ENCODE data around the gene TMEM200B.
"Not testable (repeated sequence)": the region's sequence is repeated elsewhere in the genome, so short reads cannot be mapped to it uniquely, and the experiment has no call there.

The TMEM200B gene

DNA sequence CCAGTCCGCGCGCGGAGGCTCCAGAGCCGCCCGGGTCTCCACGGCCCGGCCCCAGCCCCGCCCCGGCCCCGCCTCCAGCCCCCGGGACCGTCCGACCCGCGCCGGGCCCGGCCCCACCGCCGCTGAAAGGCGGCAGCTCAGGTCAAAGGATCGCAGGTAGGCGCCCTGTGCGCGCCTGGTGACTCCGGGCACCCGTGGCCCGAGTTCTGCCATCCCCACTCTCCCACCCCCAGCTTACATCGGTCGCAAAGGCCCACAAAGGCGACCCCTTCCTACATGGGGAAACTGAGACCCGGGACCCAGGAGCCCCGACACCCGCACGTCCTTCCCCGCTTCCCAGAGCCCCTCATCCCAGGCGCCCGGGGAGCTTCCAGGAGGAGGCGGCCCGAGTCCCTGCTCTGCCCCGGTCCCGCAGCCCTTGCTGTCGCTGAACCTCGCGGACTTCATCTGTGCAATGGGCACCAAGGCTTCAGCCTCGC, at the start of gene TMEM200B:
TSS of gene TMEM200B (minus strand) at position 17 of the 479 bp plus-strand sequence. CDS start 2,075 bp downstream, outside the sequence.
- DNase-seq, result no peak

DNA sequence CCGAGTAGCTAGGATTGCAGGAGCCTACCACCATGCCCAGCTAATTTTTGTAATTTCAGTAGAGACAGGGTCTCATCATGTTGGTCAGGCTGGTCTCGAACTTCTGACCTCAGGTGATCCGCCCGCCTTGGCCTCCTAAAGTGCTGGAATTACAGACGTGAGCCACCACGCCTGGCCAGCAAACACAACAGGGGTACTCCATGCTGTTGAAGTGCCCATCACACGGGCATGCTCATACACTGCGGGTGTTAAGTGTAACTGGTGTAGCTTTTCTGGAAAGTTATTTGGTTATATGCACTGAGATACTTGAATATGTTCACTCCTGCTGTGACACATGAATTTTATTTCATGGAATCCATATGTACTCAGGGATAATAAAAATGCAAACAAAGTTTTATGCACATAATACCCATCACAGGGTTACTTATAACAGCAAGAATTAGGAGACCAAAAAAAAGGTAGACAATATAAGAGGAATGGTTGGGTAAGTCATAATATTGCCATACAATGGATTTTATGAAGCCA, 48.8 kb upstream of the TMEM200B start:
- no peak for DNase-seq

DNA sequence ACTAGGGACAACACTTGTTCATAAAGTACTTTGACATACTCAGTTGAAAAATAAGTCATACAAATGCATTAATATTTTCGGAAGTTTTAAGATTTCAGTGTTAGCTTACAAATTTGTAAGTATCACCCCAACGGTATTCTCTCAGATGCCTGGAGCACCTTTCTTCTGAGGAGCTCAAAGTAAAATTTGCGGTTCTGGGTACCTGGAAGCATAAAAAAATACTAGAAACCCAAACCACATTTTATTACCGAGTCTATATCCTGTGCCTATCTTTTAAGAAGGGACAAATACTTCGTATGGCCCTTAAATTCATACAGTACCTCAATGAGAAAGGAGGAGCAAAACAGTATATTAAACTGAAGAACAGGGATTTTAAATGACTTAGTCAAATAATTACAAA, 47.8 kb upstream of the TMEM200B start:
- no peak for DNase-seq

DNA sequence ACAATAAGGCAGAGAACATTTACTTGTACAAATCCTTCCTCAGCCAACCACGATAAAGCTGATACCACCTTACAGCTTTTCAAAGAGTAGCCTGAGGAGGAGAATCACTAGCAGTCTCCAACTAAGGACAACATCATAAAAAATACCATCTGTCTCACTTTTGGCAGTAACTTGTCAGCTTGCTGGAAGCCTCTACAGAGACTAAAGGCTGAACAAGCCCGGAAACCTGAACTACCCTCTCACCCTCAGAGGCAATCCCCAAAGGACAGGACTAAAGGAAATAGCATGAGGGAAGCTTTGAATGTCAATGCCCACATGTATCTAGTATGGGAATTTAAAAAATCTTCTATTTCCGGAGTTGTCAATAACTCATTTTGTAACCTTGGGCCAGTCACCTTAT, 47.4 kb upstream of the TMEM200B start:
- DNase-seq, result no peak

DNA sequence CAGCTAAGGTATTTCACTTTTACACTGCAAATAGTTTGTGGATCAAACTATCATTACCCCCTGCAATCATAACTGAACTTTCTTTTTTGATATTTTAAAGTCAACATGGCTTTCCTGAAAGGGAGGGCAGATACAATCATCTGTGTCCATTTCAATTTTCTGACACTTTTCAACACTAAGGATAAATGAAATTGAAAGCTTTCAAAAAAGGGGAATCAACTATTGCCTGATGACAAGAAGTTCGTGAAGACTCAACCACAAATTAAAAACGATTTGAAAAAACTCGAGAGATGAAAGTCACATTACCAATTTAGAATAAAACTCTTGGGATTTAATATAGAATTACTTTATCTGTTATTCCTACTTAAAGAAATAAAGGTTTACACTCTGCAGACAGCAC, 46.3 kb upstream of the TMEM200B start:
- DNase-seq, result no peak

GRCh38 chr1:29167904-29168303, 44.2 kb upstream of the TMEM200B start:
- no peak for DNase-seq

GRCh38 chr1:29166291-29166878, 42.7 kb upstream of the TMEM200B start:
- no peak for DNase-seq

GRCh38 chr1:29164588-29164987, 40.9 kb upstream of the TMEM200B start:
- no peak for DNase-seq

DNA sequence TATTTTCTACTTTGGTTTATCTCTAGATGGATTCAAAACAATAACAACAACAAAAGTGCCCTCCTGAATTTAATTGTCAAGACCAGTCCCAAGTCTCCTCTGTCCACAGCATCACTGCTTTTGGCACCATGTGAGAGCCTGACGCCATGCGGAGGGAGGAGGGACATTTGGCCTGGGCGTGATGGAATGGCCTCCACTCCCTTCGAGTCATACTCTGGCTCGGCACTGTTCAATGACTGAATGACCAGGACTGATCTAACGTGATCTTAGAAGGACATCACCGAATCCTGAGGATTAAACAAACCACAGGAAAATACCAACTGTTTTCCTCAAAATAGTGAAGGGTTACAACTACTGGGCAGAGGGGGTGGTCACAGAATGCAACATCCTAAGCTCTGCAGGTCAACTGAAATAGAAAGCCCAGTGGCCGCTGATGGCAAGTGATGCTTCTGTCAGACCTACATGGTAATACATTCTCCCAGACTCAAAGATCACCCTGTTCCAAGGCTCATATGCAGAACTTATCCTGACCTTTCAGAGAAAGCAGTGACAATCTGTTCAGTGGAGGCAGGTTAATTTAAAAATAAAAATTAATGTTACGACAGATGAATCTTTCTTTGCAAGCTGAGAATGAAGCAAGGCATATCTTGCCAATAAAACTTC, 38.9 kb upstream of the TMEM200B start:
- DNase-seq, result no peak

- DNase-seq, result no peak
Measured at GRCh38 chr1:29162025-29162424, 38.3 kb upstream of the TMEM200B start.

DNA sequence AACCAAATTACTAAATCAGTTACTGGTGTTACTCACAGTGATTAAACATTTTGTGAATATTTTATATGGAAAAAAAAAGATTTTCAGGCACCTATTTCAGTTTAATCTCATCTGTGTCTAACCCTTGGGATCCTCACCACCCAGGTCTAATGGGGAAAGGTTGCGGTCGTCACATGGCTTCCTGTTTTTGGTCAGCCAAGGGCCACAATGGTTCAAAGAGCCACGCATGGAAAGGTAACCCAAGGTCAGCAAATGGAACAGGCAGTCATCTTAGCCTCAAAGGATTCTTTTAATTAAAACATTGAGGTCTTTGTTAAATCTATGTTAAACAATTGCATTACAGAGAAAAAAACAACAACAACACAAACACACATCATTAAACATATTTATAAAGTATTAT, 36.1 kb upstream of the TMEM200B start:
- DNase-seq, result no peak

DNA sequence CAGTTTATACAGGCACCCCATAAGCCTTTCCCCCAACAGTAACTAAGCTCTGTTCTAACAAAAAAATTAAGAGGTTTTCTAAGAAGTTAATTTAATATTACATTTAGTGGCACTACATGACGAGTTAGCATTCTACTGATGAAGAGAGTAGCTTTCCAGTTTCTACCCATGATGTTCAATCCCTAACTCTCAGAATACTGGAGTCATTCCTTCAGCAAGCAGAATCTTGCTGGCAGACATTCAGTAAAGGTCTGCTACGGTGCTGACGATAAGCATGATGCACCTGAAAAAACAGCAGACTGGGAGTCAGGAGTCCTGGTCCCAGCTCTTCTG, 33.5 kb upstream of the TMEM200B start:
- DNase-seq, result no peak

DNA sequence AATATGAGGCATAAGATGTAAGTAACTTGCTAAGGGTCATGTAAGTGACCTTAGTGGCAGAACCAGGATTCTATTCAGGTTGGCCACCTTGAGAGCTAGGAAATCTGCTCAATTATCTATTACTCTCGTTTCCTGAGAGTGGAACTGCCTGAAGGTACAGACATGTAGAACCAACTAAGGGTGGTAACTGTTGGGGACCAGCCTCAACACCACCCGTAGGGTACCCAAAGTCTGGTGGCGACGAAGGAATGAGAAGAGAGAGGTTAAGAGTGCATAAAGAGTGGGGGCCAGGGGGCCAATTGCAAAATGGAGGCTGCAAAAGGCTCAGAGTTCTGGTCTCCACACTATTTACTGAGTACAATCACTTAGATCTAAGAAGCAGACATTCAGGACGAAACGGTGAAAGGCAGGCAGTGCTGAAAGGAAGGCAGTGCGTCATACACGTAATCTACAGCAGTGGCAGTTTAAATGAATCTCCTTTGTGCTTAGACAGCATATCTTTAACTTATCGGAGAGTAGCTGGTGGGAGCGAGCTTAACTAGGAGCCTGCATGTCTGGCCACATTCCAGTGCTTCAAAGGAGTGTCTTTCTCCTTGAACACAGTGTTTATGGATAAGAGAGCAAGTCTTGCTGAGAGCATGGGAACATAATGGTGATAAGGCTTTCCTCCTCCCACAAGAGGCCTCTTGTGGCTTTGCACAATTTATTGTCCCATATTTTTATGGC, 33.0 kb upstream of the TMEM200B start:
- no peak for DNase-seq

GRCh38 chr1:29152046-29152805, 28.5 kb upstream of the TMEM200B start:
- DNase-seq, result no peak

- DNase-seq, result not testable (repeated sequence)
Measured at GRCh38 chr1:29150346-29150745, 26.6 kb upstream of the TMEM200B start.

- no peak for DNase-seq
Measured at GRCh38 chr1:29148656-29149491, 25.2 kb upstream of the TMEM200B start.

DNA sequence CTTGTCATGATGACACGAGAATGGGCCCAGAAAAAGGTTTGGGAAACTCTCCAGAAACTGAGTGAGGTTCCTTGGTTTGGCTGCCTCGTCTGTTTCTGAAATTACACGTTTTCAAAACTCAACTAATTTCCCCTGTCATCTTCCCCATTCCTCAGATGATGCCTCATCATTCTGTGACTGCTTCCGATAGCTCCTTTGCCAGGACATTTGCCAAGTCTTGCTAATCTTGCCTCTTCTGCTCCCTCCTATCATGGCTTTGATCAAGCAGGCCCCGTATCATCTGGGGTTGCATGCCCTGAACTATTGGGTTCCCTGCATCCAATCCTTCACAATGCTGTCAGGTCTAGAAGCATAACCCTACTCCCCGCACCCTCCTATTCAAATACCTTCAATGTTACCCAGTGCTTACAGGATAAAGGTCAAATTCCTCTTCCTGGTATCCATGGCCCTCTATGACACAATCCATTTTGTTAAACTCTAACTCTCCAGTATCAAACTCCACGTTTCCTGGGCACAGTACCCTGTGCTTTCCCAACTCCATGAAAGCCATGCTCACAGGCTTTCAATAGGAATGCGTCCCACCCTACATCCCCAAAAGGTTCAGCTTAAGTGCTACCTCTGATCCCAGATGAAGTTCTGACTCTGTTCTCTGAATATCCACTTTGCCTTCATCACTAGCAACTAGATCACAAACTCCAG, 22.2 kb upstream of the TMEM200B start:
- no peak for DNase-seq

GRCh38 chr1:29144178-29144577, 20.5 kb upstream of the TMEM200B start:
- DNase-seq, result no peak

- no peak for DNase-seq
Measured at GRCh38 chr1:29142714-29143113, 19.0 kb upstream of the TMEM200B start.

DNA sequence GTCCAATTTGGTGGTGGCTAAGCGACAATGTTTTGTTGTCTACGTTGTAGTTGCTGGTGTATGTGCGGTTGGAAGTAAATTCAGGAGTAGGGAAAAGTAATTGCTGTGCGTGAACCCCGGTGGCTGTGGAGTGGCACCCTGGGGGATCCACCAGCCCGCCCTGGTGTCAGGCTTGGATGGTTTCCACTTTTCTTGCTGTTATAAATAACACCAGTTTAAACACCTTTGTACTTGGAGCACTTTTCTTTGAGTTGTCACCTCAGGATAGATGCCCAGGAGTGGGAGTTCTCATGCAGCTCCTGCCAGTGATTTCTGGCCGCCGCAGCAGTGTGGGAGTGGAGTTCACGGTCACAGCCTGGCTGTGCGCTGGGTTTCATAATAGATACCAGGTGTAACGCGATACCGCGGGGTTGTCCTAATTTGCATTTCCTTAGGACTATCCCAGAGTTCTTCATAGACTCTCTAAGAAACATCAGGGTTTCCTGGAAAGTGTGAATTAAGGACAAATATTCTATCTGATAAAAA, 12.8 kb upstream of the TMEM200B start:
- no peak for DNase-seq

DNA sequence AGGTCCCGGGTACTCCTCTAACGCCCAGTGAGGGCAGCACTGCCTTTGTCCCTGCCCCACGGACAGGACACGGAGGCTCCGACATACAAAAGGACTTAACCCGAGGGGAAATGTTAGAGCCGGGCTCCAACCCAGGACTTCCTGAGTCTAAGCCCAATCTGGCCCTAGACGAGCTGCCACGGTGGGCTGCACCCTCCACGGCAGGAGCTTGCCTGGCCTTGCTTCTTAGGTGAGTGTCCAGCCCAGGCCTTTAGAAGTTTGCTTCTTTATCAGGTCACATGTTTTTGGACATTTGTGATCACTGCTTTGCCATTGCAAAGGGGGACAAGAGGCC, 11.0 kb upstream of the TMEM200B start:
- DNase-seq, result no peak

Measured in NCI-H1436 (cell line).